IMR-90 (cell line): ENCODE results near the gene EMC9. TPM values are rescaled to one million over a fixed set of nuclear protein-coding genes. Genes with fewer than 3 reads are reported as not detected.

Experiments used
- ATAC-seq: fragments of 200-7000 bp; cut with Tn5 transposase; 2 replicates; pipeline ENCODE4 v1.9.1; 2020; ENCODE audit warnings: low read depth, mild to moderate bottlenecking, moderate library complexity
- BruUV-seq: library from RNA; stranded (reverse); fragments of 400-500 nt; replicated peaks from 2 replicates; lab custom pipeline; 2021; lab: Mats Ljungman, UMichigan
- CTCF ChIA-PET: fragments of 300-600 bp; formaldehyde crosslinking; extraction: SDS; loops from one replicate; lab custom pipeline; 2021; ENCODE audit warnings: antibody characterized with exemption; lab: Yijun Ruan, JAX
- POLR2A ChIA-PET: fragments of 300-600 bp; sonication (Branson Sonifier 250); formaldehyde crosslinking; loops from one replicate; lab custom pipeline; 2022; ENCODE audit warnings: antibody characterized with exemption; ENCODE audit not compliant: unreplicated experiment; lab: Charles Lee
- DNase-seq: peaks from one replicate; pipeline ENCODE4 v3.0.0; 2013
- H2AFZ ChIP-seq: replicated peaks from 2 replicates; pipeline ENCODE3; 2013; ENCODE audit warnings: low read length, mild to moderate bottlenecking; ENCODE audit not compliant: poor library complexity
- H2AK5ac ChIP-seq: 2 replicates; pipeline ENCODE4 v1.6.1; 2013; ENCODE audit warnings: low read depth, low read length, inconsistent platforms
- H2AK9ac ChIP-seq: replicated peaks from 2 replicates; pipeline ENCODE3; 2013; ENCODE audit warnings: mild to moderate bottlenecking, low read depth, low read length, moderate library complexity; ENCODE audit not compliant: poor library complexity
- H2BK120ac ChIP-seq: 2 replicates; pipeline ENCODE4 v1.6.1; 2013; ENCODE audit warnings: low read depth, low read length, inconsistent platforms
- H2BK15ac ChIP-seq: 3 replicates; pipeline ENCODE4 v1.6.1; 2013; ENCODE audit warnings: low read depth, low read length, inconsistent platforms
- H2BK20ac ChIP-seq: 2 replicates; pipeline ENCODE4 v1.6.1; 2013; ENCODE audit warnings: low read depth, mild to moderate bottlenecking, inconsistent platforms, low read length, moderate library complexity
- H2BK5ac ChIP-seq: 2 replicates; pipeline ENCODE4 v1.6.1; 2013; ENCODE audit warnings: mild to moderate bottlenecking, low read depth, low read length, inconsistent platforms; ENCODE audit not compliant: poor library complexity, severe bottlenecking
- H3K14ac ChIP-seq: replicated peaks from 2 replicates; pipeline ENCODE4 v1.6.1; 2013; ENCODE audit warnings: low read depth, low read length, inconsistent platforms
- H3K18ac ChIP-seq: 2 replicates; pipeline ENCODE4 v1.6.1; 2013; ENCODE audit warnings: low read depth, low read length, control low read depth
- H3K23ac ChIP-seq: 2 replicates; pipeline ENCODE4 v1.6.1; 2013; ENCODE audit warnings: low read depth, low read length, inconsistent platforms
- H3K27ac ChIP-seq: 2 replicates; pipeline ENCODE4 v1.5.1; 2013; ENCODE audit warnings: mild to moderate bottlenecking, control low read depth, low read length; ENCODE audit not compliant: insufficient read depth
- H3K27me3 ChIP-seq: 2 replicates; pipeline ENCODE4 v1.6.1; 2013; ENCODE audit warnings: low read length; ENCODE audit not compliant: control insufficient read depth, insufficient read depth
- H3K36me3 ChIP-seq: 2 replicates; pipeline ENCODE4 v1.6.1; 2013; ENCODE audit warnings: low read length, mixed read lengths; ENCODE audit not compliant: control insufficient read depth, insufficient read depth
- H3K4ac ChIP-seq: 2 replicates; pipeline ENCODE4 v1.6.1; 2013; ENCODE audit warnings: low read depth, low read length, inconsistent platforms
- H3K4me1 ChIP-seq: 2 replicates; pipeline ENCODE4 v1.6.1; 2013; ENCODE audit warnings: low read length, mixed read lengths; ENCODE audit not compliant: control insufficient read depth, insufficient read depth
- H3K4me2 ChIP-seq: 2 replicates; pipeline ENCODE4 v1.6.1; 2013; ENCODE audit warnings: low read depth, mild to moderate bottlenecking, control low read depth, low read length, moderate library complexity
- H3K4me3 ChIP-seq: 2 replicates; pipeline ENCODE4 v1.5.1; 2013; ENCODE audit warnings: low read depth, mild to moderate bottlenecking, control low read depth, low read length, moderate library complexity; ENCODE audit not compliant: insufficient read depth
- H3K56ac ChIP-seq: 2 replicates; pipeline ENCODE4 v1.6.1; 2013; ENCODE audit warnings: low read length, inconsistent platforms; ENCODE audit not compliant: insufficient read depth; ENCODE audit errors: extremely low read depth
- H3K79me1 ChIP-seq, 2 experiments: 2 replicates each; pipeline ENCODE4 v1.6.1; 2013; ENCODE audit warnings: low read length in 2 of 2, inconsistent platforms in 1 of 2, low read depth in 1 of 2
- H3K9ac ChIP-seq: 2 replicates; pipeline ENCODE4 v1.6.1; 2013; ENCODE audit warnings: low read depth, low read length, control low read depth
- H3K9me1 ChIP-seq: 2 replicates; pipeline ENCODE4 v1.6.1; 2013; ENCODE audit warnings: low read length, inconsistent platforms; ENCODE audit not compliant: insufficient read depth
- H3K9me3 ChIP-seq: 2 replicates; pipeline ENCODE4 v1.6.1; 2013; ENCODE audit warnings: low read length; ENCODE audit not compliant: control insufficient read depth, insufficient read depth
- H4K20me1 ChIP-seq: 2 replicates; pipeline ENCODE4 v1.6.1; 2013; ENCODE audit warnings: low read length, inconsistent platforms; ENCODE audit not compliant: insufficient read depth
- H4K5ac ChIP-seq: 2 replicates; pipeline ENCODE4 v1.6.1; 2013; ENCODE audit warnings: mild to moderate bottlenecking, low read depth, low read length, control low read depth
- H4K8ac ChIP-seq, 2 experiments: 2 replicates each; pipeline ENCODE4 v1.6.1; 2013; ENCODE audit warnings: low read depth in 2 of 2, low read length in 2 of 2, control low read depth in 1 of 2, inconsistent platforms in 1 of 2
- H4K91ac ChIP-seq: 2 replicates; pipeline ENCODE4 v1.6.1; 2013; ENCODE audit warnings: low read depth, low read length, inconsistent platforms; ENCODE audit not compliant: insufficient read depth
- BHLHE40 ChIP-seq: fragments of 150-350 bp; IDR thresholded peaks from 2 replicates; pipeline ENCODE4 v1.6.1; 2016; ENCODE audit warnings: mild to moderate bottlenecking, low read depth, low read length
- CEBPB ChIP-seq: IDR thresholded peaks from 2 replicates; pipeline ENCODE4 v1.6.1; 2012; ENCODE audit warnings: low read depth, low read length, improper control_type of control experiment
- CHD1 ChIP-seq: IDR thresholded peaks from 2 replicates; pipeline ENCODE4 v1.6.1; 2012; ENCODE audit warnings: low read depth, low read length, improper control_type of control experiment
- ELK1 ChIP-seq: fragments of 150-350 bp; IDR thresholded peaks from 2 replicates; pipeline ENCODE4 v1.6.1; 2016; ENCODE audit warnings: low read depth, mild to moderate bottlenecking, low read length, moderate library complexity, borderline replicate concordance
- FOS ChIP-seq: fragments of 150-350 bp; IDR thresholded peaks from 2 replicates; pipeline ENCODE4 v1.6.1; 2016; ENCODE audit warnings: low read depth, low read length
- MAFK ChIP-seq: IDR thresholded peaks from 2 replicates; pipeline ENCODE4 v1.6.1; 2012; ENCODE audit warnings: low read depth, low read length, improper control_type of control experiment
- MAZ ChIP-seq: IDR thresholded peaks from 2 replicates; pipeline ENCODE4 v1.6.1; 2012; ENCODE audit warnings: low read depth, mild to moderate bottlenecking, low read length, improper control_type of control experiment, moderate library complexity, borderline replicate concordance
- MXI1 ChIP-seq: IDR thresholded peaks from 2 replicates; pipeline ENCODE4 v1.6.1; 2012; ENCODE audit warnings: low read depth, mild to moderate bottlenecking, low read length, moderate library complexity, borderline replicate concordance
- NFE2L2 ChIP-seq: fragments of 150-350 bp; IDR thresholded peaks from 2 replicates; pipeline ENCODE4 v1.6.1; 2016; ENCODE audit warnings: low read depth, mild to moderate bottlenecking, low read length
- POLR2A ChIP-seq: IDR thresholded peaks from 2 replicates; pipeline ENCODE4 v1.6.1; 2012; ENCODE audit warnings: mild to moderate bottlenecking, low read depth, low read length
- RAD21 ChIP-seq: IDR thresholded peaks from 2 replicates; pipeline ENCODE4 v1.6.1; 2012; ENCODE audit warnings: low read length, improper control_type of control experiment
- RCOR1 ChIP-seq: IDR thresholded peaks from 2 replicates; pipeline ENCODE4 v1.6.1; 2012; ENCODE audit warnings: mild to moderate bottlenecking, low read length, improper control_type of control experiment; ENCODE audit not compliant: insufficient replicate concordance
- RFX5 ChIP-seq: IDR thresholded peaks from 2 replicates; pipeline ENCODE4 v1.8.0; 2012; ENCODE audit warnings: low read depth, mild to moderate bottlenecking, low read length, moderate library complexity
- SMC3 ChIP-seq: fragments of 150-350 bp; IDR thresholded peaks from 2 replicates; pipeline ENCODE4 v1.6.1; 2016; ENCODE audit warnings: low read depth, mild to moderate bottlenecking, antibody characterized with exemption, low read length, moderate library complexity
- WGBS, 2 experiments: methylation state at CpG; one replicate each; pipeline versions ENCODE4 v1.1.5 to v1.1.7; 2013; ENCODE audit warnings: missing lambda C conversion rate in 2 of 2; ENCODE audit not compliant: insufficient read length in 1 of 2; ENCODE audit errors: extremely low coverage in 2 of 2; 5-methylcytosine and 5-hydroxymethylcytosine counted together
- dilution Hi-C: fragments of 300-500 bp; cut with HindIII; formaldehyde crosslinking; loops from one replicate; pipeline ENCODE4 v1.14.3; 2018; ENCODE audit warnings: low sequenced_read_pairs; ENCODE audit not compliant: unreplicated experiment
- in situ Hi-C: fragments of 300-500 bp; cut with MboI; formaldehyde crosslinking; loops from 3 replicates; pipeline ENCODE4 v1.14.3; 2019; ENCODE audit warnings: low sequenced_read_pairs, inconsistent platforms, mixed read lengths
- intact Hi-C: fragments of 100-400 bp; cut with micrococcal nuclease; formaldehyde crosslinking; loops from 2 replicates; pipeline ENCODE4 v1.10.0; 2022
- polyA plus RNA-seq, 3 experiments: library from polyadenylated mRNA; depleted of rRNA; stranded (reverse); fragments of >200 nt; gene quantifications; 2 replicates each; pipeline ENCODE4 v1.2.3, GENCODE V29; 2012; ENCODE audit warnings: low replicate concordance in 1 of 3
- total RNA-seq: library from RNA; depleted of rRNA; stranded (reverse); fragments of >200 nt; gene quantifications from 2 replicates; pipeline ENCODE4 v1.2.3, GENCODE V29; 2012
- TF ChIP-seq, protein P1 (sequence below): fragments of 150-350 bp; IDR thresholded peaks from 2 replicates; pipeline ENCODE4 v1.6.1; 2017; ENCODE audit warnings: mild to moderate bottlenecking, antibody characterized with exemption, low read length, low read depth
- TF ChIP-seq, protein P2 (sequence below): conservative IDR thresholded peaks from 2 replicates; pipeline ENCODE4 v1.5.1; 2012; ENCODE audit warnings: mild to moderate bottlenecking, low read depth, low read length, improper control_type of control experiment

Gene EMC9
- total and polyA plus RNA-seq, 2 of the 4 experiments (the other 2 are of a cell fraction): 15.1 to 19.2 TPM

DNA sequence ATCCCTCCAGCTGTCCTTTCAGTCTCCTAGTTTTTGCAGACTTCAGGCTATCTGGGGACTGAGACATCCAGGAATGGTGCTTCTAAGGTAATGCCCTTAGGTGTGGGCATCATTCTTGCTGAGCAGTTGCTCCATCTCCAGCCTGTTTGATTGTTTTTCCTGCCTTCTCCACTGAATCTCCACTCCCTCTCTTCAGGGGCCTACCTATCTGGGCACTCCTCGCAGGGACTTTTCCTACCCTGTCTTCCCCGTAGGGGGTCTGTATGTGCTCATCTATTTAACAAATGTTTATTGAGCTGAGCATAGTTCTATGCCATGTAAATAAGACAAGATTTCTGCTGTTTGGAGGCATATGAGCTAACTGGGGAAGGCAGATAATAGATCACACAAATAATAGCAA, 8.4 kb downstream of the EMC9 start:
- Histone ChIP-seq H3K27me3 (no peaks in the 10 kb centered on the region), H3K9me3 (no peaks in the 10 kb centered on the region), H3K14ac (no peak overlapping the region), H3K18ac (no peak overlapping the region), H3K56ac (no peak overlapping the region), H4K5ac (no peak overlapping the region), H3K4me3 (no peak overlapping the region), H2AFZ (no peak overlapping the region), H2BK120ac (no peak overlapping the region), H3K4me1 (peaks cover 8% of the 10 kb centered on the region; the same call in 1 of the 2 replicates), H2AK9ac (no peak overlapping the region), H4K91ac (no peak overlapping the region), H3K9ac (no peak overlapping the region), H3K4ac (no peak overlapping the region), H2BK5ac (no peak overlapping the region), H3K27ac (no peak overlapping the region), H2BK15ac (no peak overlapping the region), H3K36me3 (peaks cover 6% of the 10 kb centered on the region), H2AK5ac (no peak overlapping the region), H3K9me1 (peaks cover 12% of the 10 kb centered on the region), H3K4me2 (no peak overlapping the region), H2BK20ac (no peak overlapping the region), H3K79me1 (peaks cover 10 to 18% of the 10 kb centered on the region in 2 experiments; a peak in 3 of 4 replicates), H3K23ac (no peak overlapping the region), H4K8ac (no peak overlapping the region), H4K20me1 (0 out of 2 replicates have a peak, but pooled peaks cover 6% of the 10 kb centered on the region)
- BruUV-seq: no TSS peak
- CTCF ChIA-PET: no interaction called here
- no peak for TF ChIP-seq FOS
- no peak for TF ChIP-seq CEBPB
- TF ChIP-seq RAD21: no peak
- no peak for TF ChIP-seq NFE2L2
- TF ChIP-seq, protein P1, sequence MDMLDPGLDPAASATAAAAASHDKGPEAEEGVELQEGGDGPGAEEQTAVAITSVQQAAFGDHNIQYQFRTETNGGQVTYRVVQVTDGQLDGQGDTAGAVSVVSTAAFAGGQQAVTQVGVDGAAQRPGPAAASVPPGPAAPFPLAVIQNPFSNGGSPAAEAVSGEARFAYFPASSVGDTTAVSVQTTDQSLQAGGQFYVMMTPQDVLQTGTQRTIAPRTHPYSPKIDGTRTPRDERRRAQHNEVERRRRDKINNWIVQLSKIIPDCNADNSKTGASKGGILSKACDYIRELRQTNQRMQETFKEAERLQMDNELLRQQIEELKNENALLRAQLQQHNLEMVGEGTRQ: no peak
- no peak for TF ChIP-seq ELK1
- no peak for TF ChIP-seq MAFK
- no peak for TF ChIP-seq RFX5
- no peak for TF ChIP-seq MAZ
- no peak for TF ChIP-seq CHD1
- no peak for TF ChIP-seq SMC3
- no peak for TF ChIP-seq RCOR1
- TF ChIP-seq MXI1: no peak
- no peak for TF ChIP-seq POLR2A
- TF ChIP-seq BHLHE40: no peak
- TF ChIP-seq, protein P2, sequence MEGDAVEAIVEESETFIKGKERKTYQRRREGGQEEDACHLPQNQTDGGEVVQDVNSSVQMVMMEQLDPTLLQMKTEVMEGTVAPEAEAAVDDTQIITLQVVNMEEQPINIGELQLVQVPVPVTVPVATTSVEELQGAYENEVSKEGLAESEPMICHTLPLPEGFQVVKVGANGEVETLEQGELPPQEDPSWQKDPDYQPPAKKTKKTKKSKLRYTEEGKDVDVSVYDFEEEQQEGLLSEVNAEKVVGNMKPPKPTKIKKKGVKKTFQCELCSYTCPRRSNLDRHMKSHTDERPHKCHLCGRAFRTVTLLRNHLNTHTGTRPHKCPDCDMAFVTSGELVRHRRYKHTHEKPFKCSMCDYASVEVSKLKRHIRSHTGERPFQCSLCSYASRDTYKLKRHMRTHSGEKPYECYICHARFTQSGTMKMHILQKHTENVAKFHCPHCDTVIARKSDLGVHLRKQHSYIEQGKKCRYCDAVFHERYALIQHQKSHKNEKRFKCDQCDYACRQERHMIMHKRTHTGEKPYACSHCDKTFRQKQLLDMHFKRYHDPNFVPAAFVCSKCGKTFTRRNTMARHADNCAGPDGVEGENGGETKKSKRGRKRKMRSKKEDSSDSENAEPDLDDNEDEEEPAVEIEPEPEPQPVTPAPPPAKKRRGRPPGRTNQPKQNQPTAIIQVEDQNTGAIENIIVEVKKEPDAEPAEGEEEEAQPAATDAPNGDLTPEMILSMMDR: no peak
- POLR2A ChIA-PET: no interaction called here
- DNase-seq (no peak), ATAC-seq (no peak)
- in situ Hi-C loops: loop anchor here (10.0 to 25.0 kb wide), 3 partner anchors 302 to 1046 kb away; partner anchors contain the start of genes ACIN1, BCL2L2, C14orf119 and PABPN1
- WGBS, 2 experiments: no CpG with 5 or more reads among the region's 2 CpGs
- dilution Hi-C loops: no loop called here
- intact Hi-C loops: no loop called here
